Esophagus squamous epithelium (tissue), 4 donors: ENCODE data around the gene GUCY2D.

Experiments
- POLR2A ChIP-seq, 4 donors: fragments of 450-650 bp; IDR thresholded peaks; one replicate each; pipeline ENCODE4 v1.6.1; 2017; ENCODE audit warnings: antibody characterized with exemption in 4 of 4, mild to moderate bottlenecking in 4 of 4, moderate library complexity in 3 of 4
- TF ChIP-seq, protein P1 (sequence below), 6 experiments: fragments of 450-650 bp in 4 of 6; fragments of 200-600 bp in 2 of 6; sonication (generic) in 2 of 6; IDR thresholded peaks; one replicate each; pipeline ENCODE4 v1.5.1; 2016 to 2019; ENCODE audit warnings: antibody characterized with exemption in 6 of 6, mild to moderate bottlenecking in 4 of 6, moderate library complexity in 4 of 6

DNA sequence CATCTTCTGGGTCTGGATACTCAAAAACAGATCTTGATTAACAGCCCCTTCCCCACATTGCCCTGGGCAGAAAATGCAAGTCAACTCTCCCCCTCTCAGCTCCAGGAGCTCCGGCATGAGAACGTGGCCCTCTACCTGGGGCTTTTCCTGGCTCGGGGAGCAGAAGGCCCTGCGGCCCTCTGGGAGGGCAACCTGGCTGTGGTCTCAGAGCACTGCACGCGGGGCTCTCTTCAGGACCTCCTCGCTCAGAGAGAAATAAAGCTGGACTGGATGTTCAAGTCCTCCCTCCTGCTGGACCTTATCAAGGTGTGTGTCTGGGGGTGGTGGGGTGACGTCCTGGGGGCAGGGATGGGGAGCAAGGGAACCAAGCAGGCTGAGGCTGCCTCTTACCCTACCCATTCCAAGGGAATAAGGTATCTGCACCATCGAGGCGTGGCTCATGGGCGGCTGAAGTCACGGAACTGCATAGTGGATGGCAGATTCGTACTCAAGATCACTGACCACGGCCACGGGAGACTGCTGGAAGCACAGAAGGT is 9.7 kb downstream of the GUCY2D start:
- TF ChIP-seq POLR2A (IDR thresholded peaks at IDR 0.05): no peak
- TF ChIP-seq, protein P1, sequence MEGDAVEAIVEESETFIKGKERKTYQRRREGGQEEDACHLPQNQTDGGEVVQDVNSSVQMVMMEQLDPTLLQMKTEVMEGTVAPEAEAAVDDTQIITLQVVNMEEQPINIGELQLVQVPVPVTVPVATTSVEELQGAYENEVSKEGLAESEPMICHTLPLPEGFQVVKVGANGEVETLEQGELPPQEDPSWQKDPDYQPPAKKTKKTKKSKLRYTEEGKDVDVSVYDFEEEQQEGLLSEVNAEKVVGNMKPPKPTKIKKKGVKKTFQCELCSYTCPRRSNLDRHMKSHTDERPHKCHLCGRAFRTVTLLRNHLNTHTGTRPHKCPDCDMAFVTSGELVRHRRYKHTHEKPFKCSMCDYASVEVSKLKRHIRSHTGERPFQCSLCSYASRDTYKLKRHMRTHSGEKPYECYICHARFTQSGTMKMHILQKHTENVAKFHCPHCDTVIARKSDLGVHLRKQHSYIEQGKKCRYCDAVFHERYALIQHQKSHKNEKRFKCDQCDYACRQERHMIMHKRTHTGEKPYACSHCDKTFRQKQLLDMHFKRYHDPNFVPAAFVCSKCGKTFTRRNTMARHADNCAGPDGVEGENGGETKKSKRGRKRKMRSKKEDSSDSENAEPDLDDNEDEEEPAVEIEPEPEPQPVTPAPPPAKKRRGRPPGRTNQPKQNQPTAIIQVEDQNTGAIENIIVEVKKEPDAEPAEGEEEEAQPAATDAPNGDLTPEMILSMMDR (IDR thresholded peaks at IDR 0.05): no peak
